ENCODE measurements around the gene TSPEAR.

TSPEAR gene

GRCh38 chr21:44453120-44453519, 258.3 kb downstream of the TSPEAR start:
- no peak overlapping the region for H3K27ac ChIP-seq (ENCODE audit: low read depth, low read length, poor library complexity, severe bottlenecking)
- H3K4me2 ChIP-seq (ENCODE audit: low read length), result no peak overlapping the region
- no peaks in the 10 kb centered on the region for H3K79me2 ChIP-seq (ENCODE audit: insufficient read depth, low read length)
- H3K9me2 ChIP-seq (ENCODE audit: low read depth, low read length), result no peaks in the 10 kb centered on the region
- H3F3A ChIP-seq (ENCODE audit: insufficient read depth, low read length), result no peaks in the 10 kb centered on the region
- H3K36me3 ChIP-seq (ENCODE audit: insufficient read depth, low read length), result no peaks in the 10 kb centered on the region
- no peaks in the 10 kb centered on the region for H3K4me1 ChIP-seq (ENCODE audit: insufficient read depth, low read length, severe bottlenecking)
- peaks cover 6% of the 10 kb centered on the region; the same call in 1 of the 2 replicates for H3K9me3 ChIP-seq (ENCODE audit: low read length)
- 0 out of 2 replicates have a peak, but pooled peaks cover 8% of the 10 kb centered on the region for H3K27me3 ChIP-seq (ENCODE audit: insufficient read depth, low read length)
- H2AFZ ChIP-seq (ENCODE audit: low read length), result no peak overlapping the region
- H3K4me3 ChIP-seq (ENCODE audit: low read depth, low read length, poor library complexity, severe bottlenecking), result no peak overlapping the region
- H4K20me1 ChIP-seq (ENCODE audit: insufficient read depth, low read length), result no peaks in the 10 kb centered on the region
- TF ChIP-seq EZH2 (IDR thresholded peaks at IDR 0.05; ENCODE audit: borderline replicate concordance, low read length), result no peak
- TF ChIP-seq, protein P1, sequence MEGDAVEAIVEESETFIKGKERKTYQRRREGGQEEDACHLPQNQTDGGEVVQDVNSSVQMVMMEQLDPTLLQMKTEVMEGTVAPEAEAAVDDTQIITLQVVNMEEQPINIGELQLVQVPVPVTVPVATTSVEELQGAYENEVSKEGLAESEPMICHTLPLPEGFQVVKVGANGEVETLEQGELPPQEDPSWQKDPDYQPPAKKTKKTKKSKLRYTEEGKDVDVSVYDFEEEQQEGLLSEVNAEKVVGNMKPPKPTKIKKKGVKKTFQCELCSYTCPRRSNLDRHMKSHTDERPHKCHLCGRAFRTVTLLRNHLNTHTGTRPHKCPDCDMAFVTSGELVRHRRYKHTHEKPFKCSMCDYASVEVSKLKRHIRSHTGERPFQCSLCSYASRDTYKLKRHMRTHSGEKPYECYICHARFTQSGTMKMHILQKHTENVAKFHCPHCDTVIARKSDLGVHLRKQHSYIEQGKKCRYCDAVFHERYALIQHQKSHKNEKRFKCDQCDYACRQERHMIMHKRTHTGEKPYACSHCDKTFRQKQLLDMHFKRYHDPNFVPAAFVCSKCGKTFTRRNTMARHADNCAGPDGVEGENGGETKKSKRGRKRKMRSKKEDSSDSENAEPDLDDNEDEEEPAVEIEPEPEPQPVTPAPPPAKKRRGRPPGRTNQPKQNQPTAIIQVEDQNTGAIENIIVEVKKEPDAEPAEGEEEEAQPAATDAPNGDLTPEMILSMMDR (IDR thresholded peaks at IDR 0.05; ENCODE audit: low read length), result no peak
- no peak overlapping the region for H3K9ac ChIP-seq (ENCODE audit: low read length)

DNA sequence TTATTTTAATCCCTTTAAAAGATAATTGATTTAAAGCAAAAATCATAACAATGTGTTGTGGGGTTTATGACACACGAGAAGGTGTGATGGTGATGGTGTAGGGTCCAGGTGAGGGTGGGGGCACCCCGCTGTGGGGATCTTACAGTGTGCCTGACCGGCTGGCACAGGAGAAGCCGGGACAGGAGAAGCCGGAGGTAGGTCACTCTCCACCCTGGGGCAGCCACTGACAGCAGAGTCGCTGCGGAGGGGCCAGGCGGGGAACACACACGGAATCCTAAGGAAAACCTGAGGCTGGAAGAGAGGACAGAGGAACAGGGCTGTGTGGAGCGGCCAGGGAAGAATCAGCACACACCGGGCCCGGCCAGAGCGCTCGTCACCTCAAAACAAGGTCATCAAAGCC, 260.4 kb downstream of the TSPEAR start:
- H3K27ac ChIP-seq (ENCODE audit: low read depth, low read length, poor library complexity, severe bottlenecking), result no peak overlapping the region
- no peaks in the 10 kb centered on the region for H3K36me3 ChIP-seq (ENCODE audit: insufficient read depth, low read length)
- 0 out of 2 replicates have a peak, but pooled peaks cover 8% of the 10 kb centered on the region for H3K27me3 ChIP-seq (ENCODE audit: insufficient read depth, low read length)
- no peaks in the 10 kb centered on the region for H3K9me2 ChIP-seq (ENCODE audit: low read depth, low read length)
- TF ChIP-seq, protein P1 (IDR thresholded peaks at IDR 0.05; ENCODE audit: low read length), result no peak
- no peak for TF ChIP-seq EZH2 (IDR thresholded peaks at IDR 0.05; ENCODE audit: borderline replicate concordance, low read length)
- H4K20me1 ChIP-seq (ENCODE audit: insufficient read depth, low read length), result no peaks in the 10 kb centered on the region
- H3F3A ChIP-seq (ENCODE audit: insufficient read depth, low read length), result no peaks in the 10 kb centered on the region
- no peak overlapping the region for H3K4me3 ChIP-seq (ENCODE audit: low read depth, low read length, poor library complexity, severe bottlenecking)
- H2AFZ ChIP-seq (ENCODE audit: low read length), result no peak overlapping the region
- H3K9me3 ChIP-seq (ENCODE audit: low read length), result peaks cover 6% of the 10 kb centered on the region; the same call in 1 of the 2 replicates
- H3K79me2 ChIP-seq (ENCODE audit: insufficient read depth, low read length), result no peaks in the 10 kb centered on the region
- no peak overlapping the region for H3K9ac ChIP-seq (ENCODE audit: low read length)
- H3K4me1 ChIP-seq (ENCODE audit: insufficient read depth, low read length, severe bottlenecking), result no peaks in the 10 kb centered on the region
- H3K4me2 ChIP-seq (ENCODE audit: low read length), result no peak overlapping the region

- TF ChIP-seq EZH2 (IDR thresholded peaks at IDR 0.05; ENCODE audit: borderline replicate concordance, low read length), result no peak
- TF ChIP-seq, protein P1 (IDR thresholded peaks at IDR 0.05; ENCODE audit: low read length), result no peak
- H3F3A ChIP-seq (ENCODE audit: insufficient read depth, low read length), result no peaks in the 10 kb centered on the region
- H3K27ac ChIP-seq (ENCODE audit: low read depth, low read length, poor library complexity, severe bottlenecking), result no peak overlapping the region
- H3K9me2 ChIP-seq (ENCODE audit: low read depth, low read length), result no peaks in the 10 kb centered on the region
- H3K9me3 ChIP-seq (ENCODE audit: low read length), result peaks cover 6% of the 10 kb centered on the region; the same call in 1 of the 2 replicates
- no peaks in the 10 kb centered on the region for H3K36me3 ChIP-seq (ENCODE audit: insufficient read depth, low read length)
- no peak overlapping the region for H3K9ac ChIP-seq (ENCODE audit: low read length)
- no peak overlapping the region for H2AFZ ChIP-seq (ENCODE audit: low read length)
- H3K4me1 ChIP-seq (ENCODE audit: insufficient read depth, low read length, severe bottlenecking), result no peaks in the 10 kb centered on the region
- 0 out of 2 replicates have a peak, but pooled peaks cover 8% of the 10 kb centered on the region for H3K27me3 ChIP-seq (ENCODE audit: insufficient read depth, low read length)
- no peaks in the 10 kb centered on the region for H3K79me2 ChIP-seq (ENCODE audit: insufficient read depth, low read length)
- no peaks in the 10 kb centered on the region for H4K20me1 ChIP-seq (ENCODE audit: insufficient read depth, low read length)
- H3K4me3 ChIP-seq (ENCODE audit: low read depth, low read length, poor library complexity, severe bottlenecking), result no peak overlapping the region
- no peak overlapping the region for H3K4me2 ChIP-seq (ENCODE audit: low read length)
These were observed 261.0 kb downstream of the TSPEAR start for GRCh38 chr21:44450402-44450801.
